Measurements from ENCODE around the gene EOGT.

The EOGT gene

DNA sequence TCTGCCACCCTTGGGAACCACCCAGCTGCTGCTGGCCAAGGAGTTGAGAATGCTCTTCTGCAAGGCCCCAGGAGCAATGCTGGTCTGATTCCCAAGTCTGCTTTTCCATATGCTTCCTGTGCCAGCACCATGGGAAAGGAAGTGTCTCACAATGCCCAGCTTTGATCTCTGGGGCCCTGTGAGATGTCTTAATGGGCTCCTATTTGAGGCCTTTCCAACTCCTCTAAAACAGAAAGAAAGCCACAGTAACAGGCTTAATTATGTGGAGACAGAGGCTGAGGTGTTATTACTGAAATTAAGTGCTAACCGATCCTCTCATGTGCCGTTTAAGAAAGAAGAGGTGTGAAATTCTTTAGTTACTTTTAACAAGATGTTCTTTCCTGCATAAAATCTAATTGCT, 4.5 kb downstream of the EOGT start:
- no peak for DNase-seq

DNA sequence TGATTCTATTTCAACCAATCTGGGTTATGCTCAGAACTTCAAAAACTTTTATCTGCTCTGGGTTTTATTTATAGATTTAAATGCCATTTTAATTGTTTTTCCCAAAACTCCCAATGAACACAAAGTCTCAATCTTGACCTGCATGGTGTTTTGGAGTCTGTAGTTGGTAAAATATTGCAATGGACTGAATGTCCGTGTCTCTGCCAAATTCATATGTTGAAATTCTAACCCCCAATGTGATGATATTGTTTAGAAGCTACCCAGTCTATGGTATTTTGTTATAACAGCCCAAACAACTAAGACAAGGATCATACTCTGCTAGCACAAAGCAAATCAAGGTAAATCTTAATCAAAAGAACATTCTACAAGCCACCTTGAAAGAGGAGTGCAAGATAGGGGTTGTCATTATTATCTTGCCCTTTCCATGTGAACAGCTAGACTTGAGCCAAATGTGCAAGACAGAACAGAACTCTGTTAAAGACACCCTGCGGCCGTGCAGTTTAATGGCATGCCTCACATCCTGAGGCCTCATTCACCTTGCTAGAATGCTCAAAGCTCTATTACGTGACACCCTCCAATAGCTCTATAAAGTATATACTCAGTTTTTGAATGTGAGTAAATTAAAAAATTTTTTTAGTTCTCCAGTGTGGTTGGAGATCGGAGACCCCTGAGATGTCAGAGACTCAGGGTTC, 7.5 kb downstream of the EOGT start:
- no peak for DNase-seq

GRCh38 chr3:69005071-69005790, 8.3 kb downstream of the EOGT start:
- DNase-seq = no peak

- DNase-seq = no peak
These were observed 9.3 kb downstream of the EOGT start for GRCh38 chr3:69004138-69004537.

GRCh38 chr3:68999605-69000004, 13.9 kb downstream of the EOGT start:
- no peak for DNase-seq

DNA sequence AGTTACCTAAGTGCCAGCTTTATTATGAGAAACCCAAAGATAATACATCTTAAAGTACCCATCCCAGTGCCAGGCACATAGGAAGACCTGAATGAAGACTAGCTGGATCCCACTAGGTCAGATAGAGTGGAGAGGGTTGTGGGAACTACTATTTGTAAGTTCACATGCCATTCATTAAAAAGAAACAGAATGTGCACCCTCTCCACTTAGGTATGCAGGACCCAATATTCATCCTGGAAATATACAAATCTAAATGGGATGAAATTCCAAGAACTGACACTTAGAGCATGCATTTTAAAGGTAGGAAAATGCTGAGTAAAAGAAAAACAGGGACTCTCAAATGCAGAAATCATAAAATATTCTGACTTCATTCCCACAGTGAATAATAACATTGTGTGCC, 14.3 kb downstream of the EOGT start:
- no peak for DNase-seq

- DNase-seq = peak; percentile 7
These were observed 15.6 kb downstream of the EOGT start for GRCh38 chr3:68997887-68998286.

DNA sequence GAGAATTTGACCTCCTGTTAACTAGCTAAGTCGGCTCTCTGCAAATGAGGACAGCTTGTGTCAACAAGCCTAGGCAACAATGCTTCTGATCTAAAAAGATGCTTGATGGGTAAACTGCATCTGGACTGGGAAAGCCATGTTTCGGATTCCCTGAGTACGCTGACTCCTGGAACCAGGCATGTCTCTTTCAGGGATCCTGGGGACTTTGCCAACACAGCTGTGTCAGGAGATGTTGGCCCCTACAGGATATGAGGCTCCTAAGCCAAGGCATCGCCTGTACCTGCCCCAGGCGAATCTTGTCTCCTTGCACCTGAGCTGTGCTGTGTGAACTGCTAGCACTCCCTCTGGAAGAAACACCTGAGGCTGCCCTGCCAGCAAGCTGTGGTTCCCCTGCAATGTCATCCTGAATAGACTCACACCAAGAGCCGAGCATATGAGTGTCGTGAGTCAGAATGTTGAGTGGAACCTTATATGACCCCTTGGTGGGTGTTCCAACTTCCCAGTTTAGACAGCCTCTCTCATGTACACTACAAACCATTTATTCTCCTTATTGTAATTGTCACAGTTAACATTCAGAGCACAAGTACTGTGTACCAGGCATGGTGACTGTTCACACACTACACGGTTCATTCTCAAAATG, 17.0 kb downstream of the EOGT start:
- DNase-seq = no peak

GRCh38 chr3:68988740-68989139, 24.7 kb downstream of the EOGT start:
- DNase-seq = no peak

DNA sequence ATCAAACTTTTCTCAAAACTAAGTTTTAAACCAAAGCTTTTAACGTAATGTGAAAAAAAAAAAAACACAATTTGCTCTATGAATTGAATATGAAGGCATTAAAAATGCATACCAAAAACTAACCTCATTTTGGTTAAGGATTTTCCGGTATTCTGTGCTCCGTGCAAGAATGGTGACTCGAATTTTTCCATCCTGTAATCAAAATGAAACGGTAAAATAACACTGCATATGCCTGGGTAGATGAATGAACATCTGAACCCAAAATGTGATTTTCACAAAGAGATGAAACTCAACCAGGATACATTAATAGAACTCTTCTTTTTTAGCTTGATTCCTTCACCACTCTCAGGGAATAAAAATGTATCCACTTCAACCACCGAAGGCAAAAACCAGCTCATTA, 26.2 kb downstream of the EOGT start:
- no peak for DNase-seq

- DNase-seq = no peak
These were observed 26.8 kb downstream of the EOGT start for GRCh38 chr3:68986496-68987208.

DNA sequence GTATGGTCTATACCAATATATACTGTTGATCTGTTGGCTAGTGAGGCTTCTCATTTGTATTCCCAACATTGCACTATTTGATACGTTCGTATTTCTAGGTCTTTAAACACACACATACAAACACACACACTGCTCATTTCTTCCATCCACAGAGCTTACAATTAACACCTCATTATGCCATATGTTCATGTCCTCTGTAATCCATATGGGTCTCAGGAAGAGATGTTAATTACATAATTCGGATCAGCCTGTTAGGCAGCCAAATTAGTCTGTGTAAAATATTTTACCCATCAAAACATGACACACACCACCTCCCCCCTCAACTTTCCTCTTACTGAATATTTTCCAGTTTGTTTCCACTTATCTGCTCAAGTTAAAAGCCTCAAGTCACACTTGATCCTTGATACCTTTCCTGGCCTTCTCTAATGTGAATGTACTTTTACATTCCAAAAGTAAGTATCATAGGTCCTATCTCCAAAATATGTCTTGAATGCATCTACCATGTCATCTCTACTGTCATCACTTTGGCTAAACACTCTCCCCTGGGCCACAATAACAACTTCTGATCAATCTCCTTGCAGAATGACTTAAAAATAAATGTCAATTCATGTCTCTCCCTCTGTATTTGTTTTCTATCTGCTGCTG, 28.2 kb downstream of the EOGT start:
- no peak for DNase-seq

DNA sequence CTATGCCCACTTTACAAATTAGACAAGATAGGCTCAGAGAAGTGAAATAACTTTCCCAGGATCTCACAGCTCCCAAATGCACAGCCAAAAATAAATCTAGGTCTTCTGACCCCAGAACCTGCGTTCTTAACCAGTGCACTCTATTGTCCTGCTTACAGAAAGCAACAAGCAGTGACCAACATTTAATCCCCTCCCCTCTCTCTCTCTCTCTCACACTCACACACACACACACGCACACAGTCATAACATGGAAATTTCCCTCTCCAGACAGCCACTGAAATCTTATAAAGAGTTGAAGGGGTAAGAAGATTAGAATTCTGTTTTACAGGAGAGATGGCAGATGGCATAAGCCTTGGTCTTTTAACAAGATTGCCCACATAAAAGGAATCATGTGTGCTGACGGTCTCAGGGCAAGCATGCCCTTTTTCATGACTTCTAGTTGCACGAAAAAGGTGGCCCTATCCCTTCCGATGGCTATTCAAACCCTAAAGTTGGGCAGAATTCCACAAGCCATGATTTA, 29.4 kb downstream of the EOGT start:
- no peak for DNase-seq

GRCh38 chr3:68977486-68978167, 35.9 kb downstream of the EOGT start:
- no peak for DNase-seq

DNA sequence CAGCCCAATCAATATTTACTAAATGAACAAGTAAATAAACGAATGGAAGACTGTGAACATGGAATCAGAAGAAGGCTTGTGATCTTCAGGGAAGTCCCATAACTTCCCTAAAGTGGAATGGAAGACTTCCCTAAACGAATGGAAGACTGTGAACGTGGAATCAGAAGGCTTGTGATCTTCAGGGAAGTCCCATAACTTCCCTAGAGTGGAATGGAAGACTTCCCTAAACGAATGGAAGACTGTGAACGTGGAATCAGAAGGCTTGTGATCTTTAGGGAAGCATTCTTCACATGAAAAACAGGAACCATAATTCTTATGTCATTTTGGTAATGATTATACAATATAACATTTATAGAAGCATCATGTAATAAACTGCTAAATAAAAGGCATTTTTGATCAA, 38.8 kb downstream of the EOGT start:
- no peak for DNase-seq

DNA sequence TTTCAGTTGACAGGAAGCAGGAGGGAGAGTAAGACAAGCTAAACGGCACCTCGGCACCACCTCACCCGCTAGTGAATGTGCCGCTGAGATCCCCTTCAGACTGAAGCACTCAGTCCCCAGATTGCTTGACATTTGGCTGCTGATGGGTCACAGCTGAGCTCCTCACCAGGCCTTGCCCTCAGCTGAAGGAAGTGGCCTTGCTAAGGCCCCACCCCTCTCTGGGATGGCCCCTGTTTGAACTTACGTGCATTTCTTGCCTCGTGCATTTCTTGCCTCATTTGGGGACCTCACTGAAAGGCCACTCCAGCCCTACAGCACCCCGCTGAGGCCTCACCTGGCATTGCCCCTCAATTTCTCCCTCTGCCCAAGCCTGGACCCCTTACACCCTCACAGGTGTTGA, 39.8 kb downstream of the EOGT start:
- no peak for DNase-seq

DNA sequence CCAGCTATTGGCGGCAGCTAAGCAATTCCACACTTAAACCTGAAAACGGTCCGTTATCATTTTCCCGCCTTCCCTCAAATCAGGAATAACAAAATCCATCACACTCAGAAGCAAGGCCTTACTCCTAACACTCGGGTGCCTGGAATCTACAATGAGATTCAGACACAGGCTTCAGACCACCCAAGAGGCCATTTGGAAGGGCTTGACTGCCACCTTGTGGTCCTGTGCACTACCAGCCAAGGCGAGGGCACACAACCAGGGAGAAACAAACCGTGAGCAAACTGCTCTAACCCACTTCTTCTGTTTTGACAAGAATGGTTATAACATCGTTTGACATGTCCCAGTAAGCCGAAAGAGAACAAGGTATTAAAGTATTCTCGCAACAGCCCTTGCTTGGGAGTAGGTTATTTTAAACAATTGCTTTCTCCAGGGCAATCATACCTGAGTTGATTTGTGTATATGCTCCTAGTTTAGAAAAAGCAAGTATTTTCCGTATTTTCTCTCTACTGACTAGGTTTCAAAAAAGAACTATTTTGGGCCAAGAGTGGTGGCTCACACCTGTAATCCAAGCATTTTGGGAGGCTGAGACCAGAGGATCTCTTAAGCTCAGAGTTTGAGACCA, 41.0 kb downstream of the EOGT start:
- DNase-seq = peak; percentile 4

- DNase-seq = no peak
These were observed 48.8 kb downstream of the EOGT start for GRCh38 chr3:68964694-68965093.

DNA sequence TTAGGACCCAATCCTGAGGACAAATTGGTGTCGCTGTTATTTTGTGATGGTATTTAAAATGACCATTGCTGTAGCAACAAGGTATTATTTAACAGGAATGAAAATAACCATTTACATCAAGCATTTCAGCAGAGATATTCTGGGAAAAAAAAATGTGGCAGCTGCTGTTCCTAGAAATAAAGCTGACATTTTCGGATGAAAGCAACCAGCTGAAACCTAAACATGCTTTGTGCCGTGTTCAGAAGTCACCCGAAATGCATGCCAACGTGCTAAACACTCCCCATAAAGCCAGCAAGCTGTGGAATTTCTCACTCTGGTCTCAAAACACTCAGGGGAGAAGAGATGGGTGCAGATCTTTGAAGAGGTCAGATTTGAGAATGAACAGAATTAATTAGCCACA, 49.6 kb downstream of the EOGT start:
- no peak for DNase-seq

DNA sequence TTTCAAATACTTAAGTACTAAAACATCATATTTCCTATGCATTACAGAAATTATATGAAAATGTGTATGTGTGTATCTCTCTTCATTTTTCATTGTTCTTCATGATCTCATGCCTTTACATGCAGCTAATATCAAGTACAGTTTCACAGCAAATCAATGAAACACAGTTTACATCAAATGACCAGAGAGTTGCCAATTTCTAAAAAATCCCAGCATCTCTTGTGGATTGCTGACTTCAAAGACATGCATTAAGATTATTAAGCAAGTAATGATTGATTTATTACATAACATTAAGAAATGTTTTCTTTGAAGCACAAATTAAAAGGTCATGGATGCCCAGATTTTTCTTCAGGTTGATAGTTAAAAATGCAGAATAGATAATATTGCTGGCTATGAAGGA, 50.1 kb downstream of the EOGT start:
- DNase-seq = no peak

- DNase-seq = no peak
These were observed 54.6 kb downstream of the EOGT start for GRCh38 chr3:68958932-68959331.

- no peak for DNase-seq
These were observed 55.6 kb downstream of the EOGT start for GRCh38 chr3:68957895-68958294.
